Neural cell (in vitro differentiated cells): ENCODE data around the gene PDXDC1.
"Not testable (repeated sequence)": the region's sequence is repeated elsewhere in the genome, so short reads cannot be mapped to it uniquely, and the experiment has no call there.

Experiments
- CTCF ChIP-seq: fragments of 450-650 bp; IDR thresholded peaks from 2 replicates; pipeline ENCODE4 v1.5.1; 2014; ENCODE audit warnings: antibody characterized with exemption, mild to moderate bottlenecking, moderate library complexity; ENCODE audit not compliant: poor library complexity, severe bottlenecking
- EP300 ChIP-seq: fragments of 450-650 bp; conservative IDR thresholded peaks from 2 replicates; pipeline ENCODE4 v1.6.1; 2014; ENCODE audit warnings: antibody characterized with exemption, mild to moderate bottlenecking, moderate library complexity; ENCODE audit not compliant: poor library complexity, severe bottlenecking

GRCh38 chr16:15027051-15027450, 52.2 kb downstream of the PDXDC1 start:
- not testable (repeated sequence) for TF ChIP-seq CTCF, EP300
